Mononuclear cell (primary cell): Measurements from ENCODE around the gene TNNI2. TPM values are rescaled to one million over a fixed set of nuclear protein-coding genes. Genes with fewer than 3 reads are reported as not detected.
"Not testable (repeated sequence)": the region's sequence is repeated elsewhere in the genome, so short reads cannot be mapped to it uniquely, and the experiment has no call there.

Experiments used
- H3K27me3 ChIP-seq: 2 replicates; pipeline ENCODE4 v1.6.0; 2011; ENCODE audit warnings: low read length, control low read depth; ENCODE audit not compliant: insufficient read depth
- H3K4me1 ChIP-seq: 2 replicates; pipeline ENCODE4 v1.5.1; 2011; ENCODE audit warnings: mild to moderate bottlenecking, low read length, control low read depth; ENCODE audit not compliant: insufficient read depth
- H3K4me3 ChIP-seq: 2 replicates; pipeline ENCODE4 v1.5.1; 2011; ENCODE audit warnings: mild to moderate bottlenecking, low read length, moderate library complexity
- H3K9me3 ChIP-seq: 2 replicates; pipeline ENCODE4 v1.5.1; 2011; ENCODE audit warnings: low read depth, mild to moderate bottlenecking, control low read depth, low read length
- total RNA-seq: library from RNA; depleted of rRNA; stranded (reverse); fragments of >200 nt; gene quantifications from one replicate; pipeline ENCODE4 v1.2.3, GENCODE V29; 2012

The TNNI2 gene
- total RNA-seq, 1 donor = 8.6 TPM

DNA sequence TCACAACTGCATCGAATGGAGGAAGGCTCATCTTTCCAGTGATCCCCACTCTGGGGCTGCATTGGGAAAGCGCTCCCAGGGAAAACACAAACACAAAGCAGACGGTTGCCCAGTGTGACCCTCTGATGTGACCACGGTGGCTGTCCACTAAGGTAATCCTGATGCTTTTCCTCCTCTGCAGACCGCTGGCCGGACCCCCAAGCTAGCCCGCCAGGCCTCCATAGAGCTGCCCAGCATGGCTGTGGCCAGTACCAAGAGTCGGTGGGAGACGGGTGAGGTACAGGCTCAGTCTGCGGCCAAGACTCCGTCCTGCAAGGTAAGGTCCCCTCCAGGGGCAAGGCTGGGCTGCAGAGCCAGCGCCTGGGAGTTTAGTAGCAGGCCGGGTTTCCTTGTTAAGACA, 47.8 kb downstream of the TNNI2 start:
- H3K27me3 ChIP-seq, H3K4me3 ChIP-seq, H3K9me3 ChIP-seq: not testable (repeated sequence)
- peaks cover 54% of the 10 kb centered on the region for H3K4me1 ChIP-seq

DNA sequence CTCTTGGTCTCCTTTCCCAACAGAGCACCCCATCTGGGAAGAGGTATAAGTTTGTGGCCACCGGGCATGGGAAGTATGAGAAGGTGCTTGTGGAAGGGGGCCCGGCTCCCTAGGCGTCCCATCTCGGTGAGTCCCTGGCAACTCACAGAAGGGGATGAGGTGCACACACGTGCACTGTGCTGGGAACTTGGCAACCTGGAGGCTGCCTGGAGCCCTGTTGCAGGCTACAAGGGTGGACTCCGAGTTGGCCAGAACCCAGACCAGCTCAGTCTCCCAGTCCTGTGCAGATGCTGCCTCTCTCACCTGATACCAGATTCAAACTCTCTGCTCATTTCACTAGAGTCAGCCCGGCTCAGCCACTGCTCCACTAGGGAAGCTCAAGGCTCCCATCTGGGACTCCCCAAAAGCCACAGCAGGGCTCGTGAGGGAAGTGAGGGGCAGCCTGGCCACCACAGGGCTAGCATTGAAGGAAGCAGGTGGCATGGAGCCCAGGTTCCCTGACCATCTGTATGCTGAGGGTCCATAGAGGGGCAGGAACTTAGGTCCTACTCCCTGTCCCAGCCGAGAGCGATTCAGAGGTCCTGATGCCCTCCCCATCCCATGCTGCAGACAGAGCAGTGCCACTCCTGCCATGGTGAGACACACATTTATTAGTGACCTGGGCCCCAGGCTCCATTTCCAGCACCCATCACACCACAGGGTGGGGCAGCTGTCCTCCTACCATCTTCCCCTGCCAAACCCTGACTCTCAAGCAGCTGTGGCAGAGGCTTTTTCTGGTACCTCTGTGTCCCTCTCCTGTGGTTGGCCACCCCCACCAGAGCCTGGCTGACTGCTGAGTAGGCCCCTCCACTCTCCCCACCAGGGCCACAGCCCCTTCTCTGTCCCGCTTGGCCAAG, 48.9 kb downstream of the TNNI2 start:
- Histone ChIP-seq H3K27me3 (no peaks in the 10 kb centered on the region), H3K4me3 (no peak overlapping the region), H3K4me1 (peaks cover 47% of the 10 kb centered on the region), H3K9me3 (no peaks in the 10 kb centered on the region)

DNA sequence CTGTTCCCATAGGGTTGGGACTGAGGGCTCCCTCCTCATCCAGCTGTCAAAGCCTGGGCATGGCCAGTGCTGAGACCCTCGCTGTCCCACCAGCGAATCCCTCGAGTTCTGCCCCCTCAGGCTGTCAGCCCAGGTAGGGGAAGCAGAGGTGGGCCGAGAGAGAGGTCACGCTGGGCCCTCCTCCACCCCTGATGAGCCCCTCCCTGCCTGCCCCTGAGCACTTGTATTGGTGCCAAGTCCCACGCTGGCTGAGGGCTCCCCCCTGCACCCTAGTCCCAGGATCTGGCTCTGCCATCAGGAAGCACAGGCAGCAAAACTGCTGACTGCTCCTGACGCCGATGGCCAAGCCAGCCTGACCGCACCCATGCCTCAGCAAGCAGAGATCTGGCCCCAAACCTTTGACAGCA, 49.6 kb downstream of the TNNI2 start:
- Histone ChIP-seq H3K4me1 (peaks cover 47% of the 10 kb centered on the region), H3K4me3 (no peak overlapping the region), H3K9me3 (no peaks in the 10 kb centered on the region), H3K27me3 (no peaks in the 10 kb centered on the region)

DNA sequence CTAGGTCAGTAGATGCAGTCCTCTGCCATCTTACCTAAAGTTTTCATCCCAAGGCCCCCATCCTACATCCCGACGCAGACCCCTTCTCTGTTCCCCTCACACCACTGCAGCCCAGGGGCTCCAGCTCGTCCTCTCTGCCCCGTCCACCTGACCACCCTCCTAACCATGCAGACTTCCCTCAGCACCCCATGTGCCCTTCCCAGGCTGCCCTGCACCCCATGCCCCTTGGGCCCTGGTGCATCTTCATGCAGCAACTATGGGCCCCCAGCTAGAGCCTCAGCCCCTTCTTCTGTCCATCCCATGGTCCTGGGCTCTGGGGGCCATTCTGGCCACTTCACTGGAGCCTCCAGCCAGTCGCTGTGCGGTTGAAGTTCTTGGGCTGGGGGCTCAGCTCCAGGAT, 50.0 kb downstream of the TNNI2 start:
- H3K9me3 ChIP-seq = no peaks in the 10 kb centered on the region

DNA sequence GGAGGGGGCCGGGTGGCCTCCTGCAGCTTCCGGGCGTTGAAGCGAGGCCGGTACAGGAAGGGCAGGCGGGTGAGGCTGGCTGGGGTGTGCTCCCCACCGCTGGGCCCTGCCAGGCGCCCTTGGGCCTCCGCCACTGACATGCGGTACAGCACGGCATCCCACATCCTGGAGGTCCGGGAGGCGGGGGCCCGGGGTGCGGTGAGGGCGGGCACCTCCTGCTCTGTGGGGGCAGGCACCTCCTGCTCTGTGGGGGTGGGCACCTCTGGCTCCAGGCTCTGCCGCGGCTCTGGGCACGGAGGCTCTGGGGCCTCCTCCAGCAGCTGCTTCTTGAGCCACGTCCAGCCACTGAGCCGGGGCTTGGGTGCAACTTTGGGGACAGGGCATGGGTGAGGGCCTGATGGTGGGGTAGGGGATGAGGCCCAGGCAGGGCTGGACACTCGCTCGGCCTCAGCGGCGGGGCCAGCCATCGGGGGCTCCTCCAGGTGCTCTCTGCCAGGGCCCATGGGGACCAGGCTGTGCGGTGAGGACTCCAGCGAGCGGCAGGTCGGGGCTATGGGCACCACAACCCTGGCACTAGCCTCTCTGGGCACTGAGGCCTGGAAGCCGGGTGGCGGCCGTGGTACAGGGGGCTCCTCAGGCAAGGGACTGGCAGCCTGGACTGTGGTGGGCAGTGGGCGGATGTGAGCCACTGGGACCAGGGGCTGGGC, 50.6 kb downstream of the TNNI2 start:
- Histone ChIP-seq H3K4me3 (peak overlapping the region; percentile 6), H3K27me3 (no peaks in the 10 kb centered on the region), H3K9me3 (no peaks in the 10 kb centered on the region), H3K4me1 (peaks cover 47% of the 10 kb centered on the region)

More for the DNA sequence above, 50.0 kb downstream of the TNNI2 start:
- peaks cover 47% of the 10 kb centered on the region for H3K4me1 ChIP-seq
- H3K27me3 ChIP-seq = no peaks in the 10 kb centered on the region
- no peak overlapping the region for H3K4me3 ChIP-seq

DNA sequence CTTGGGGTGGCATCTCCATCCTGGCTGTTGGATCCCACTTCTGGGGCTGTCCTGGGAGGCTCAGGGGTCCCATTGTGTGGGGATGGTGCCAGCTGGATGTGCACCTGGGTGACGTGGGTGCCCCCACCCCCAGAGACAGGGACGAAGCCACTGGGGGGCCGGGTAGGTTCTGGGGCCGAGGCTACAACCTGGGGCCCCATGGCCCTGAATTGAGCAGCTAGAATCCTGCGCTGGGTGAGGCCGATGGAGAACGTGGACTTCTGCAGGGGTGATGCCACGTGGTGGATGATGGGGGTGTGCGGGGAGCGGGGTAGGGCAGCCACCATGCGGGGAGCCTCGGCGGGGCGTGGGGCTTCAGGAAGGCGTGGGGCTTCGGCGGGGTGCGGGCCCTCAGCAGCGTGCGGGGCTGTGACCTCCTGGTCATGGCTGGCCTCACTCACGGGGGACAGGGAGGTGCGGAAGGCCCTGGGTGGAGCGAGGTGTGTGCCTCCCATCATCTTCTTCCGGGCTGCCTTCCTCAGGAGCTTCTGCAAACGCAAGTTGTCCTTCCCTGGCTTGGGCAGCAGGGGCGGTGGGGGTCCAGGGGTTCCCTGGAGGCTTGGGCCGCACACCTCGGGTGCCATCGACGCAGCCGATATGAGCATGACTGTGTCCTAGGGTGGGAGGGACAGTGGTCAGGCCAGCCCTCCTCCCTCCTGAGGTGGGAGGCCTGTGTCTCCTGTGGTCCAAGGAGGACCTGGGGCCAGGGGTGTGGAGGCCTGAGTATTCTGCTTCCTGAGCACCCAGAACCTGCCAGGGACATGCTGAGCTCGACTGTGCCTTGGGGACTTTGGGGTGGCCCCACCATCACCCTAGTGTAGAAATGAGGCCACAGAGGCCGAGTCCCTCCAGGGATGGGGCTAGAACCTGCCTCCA, 51.4 kb downstream of the TNNI2 start:
- no peaks in the 10 kb centered on the region for H3K9me3 ChIP-seq
- H3K4me1 ChIP-seq = peaks cover 47% of the 10 kb centered on the region
- H3K27me3 ChIP-seq = no peaks in the 10 kb centered on the region
- peak overlapping the region; percentile 6 for H3K4me3 ChIP-seq

Other genes with a start within 250 kb of the TNNI2 start
- gene KRTAP5-2, start 240.7 kb upstream of the TNNI2 start, total RNA-seq = not detected
- not detected for gene KRTAP5-3, start 230.5 kb upstream of the TNNI2 start, total RNA-seq
- gene KRTAP5-4, start 216.8 kb upstream of the TNNI2 start, total RNA-seq = not detected
- not detected for gene KRTAP5-5, start 209.2 kb upstream of the TNNI2 start, total RNA-seq
- gene KRTAP5-6, start 141.8 kb upstream of the TNNI2 start, total RNA-seq = not detected
- gene IFITM10, start 88.4 kb upstream of the TNNI2 start, total RNA-seq = 4.8 TPM
- 253 TPM for gene CTSD, start 75.1 kb upstream of the TNNI2 start, total RNA-seq
- gene SYT8, start 4.0 kb upstream of the TNNI2 start, total RNA-seq = not detected
- 357 TPM for gene LSP1, start 14.1 kb downstream of the TNNI2 start, total RNA-seq
- gene PRR33, start 52.9 kb downstream of the TNNI2 start, total RNA-seq = not detected
- 5.1 TPM for gene TNNT3, start 80.7 kb downstream of the TNNI2 start, total RNA-seq
- 65.4 TPM for gene MRPL23, start 108.4 kb downstream of the TNNI2 start, total RNA-seq
- not detected for gene H19, start 158.9 kb downstream of the TNNI2 start, total RNA-seq